ENCODE data around the gene USP47. TPM values are rescaled to one million over a fixed set of nuclear protein-coding genes. Genes with fewer than 3 reads are reported as not detected.

The USP47 gene
- polyA plus RNA-seq, 1 experiment: 15.0 TPM

GRCh38 chr11:11810764-11811726, 30.7 kb upstream of the USP47 start:
- no peak for DNase-seq (ENCODE audit: low read depth)
- TF ChIP-seq CTCF (IDR thresholded peaks at IDR 0.05; ENCODE audit: insufficient read depth, low read depth, low read length): no peak
- Histone ChIP-seq H3K36me3 (ENCODE audit: control insufficient read depth, insufficient read depth, low read length) (no peaks in the 10 kb centered on the region), H3K4me3 (ENCODE audit: low read depth, low read length) (no peak overlapping the region), H3K27me3 (ENCODE audit: control insufficient read depth, insufficient read depth, low read length) (no peaks in the 10 kb centered on the region)
- ChIA-PET POLR2A (no interaction called here), CTCF (interaction anchor here (1.1 to 5.1 kb wide), 2 partner anchors 12 to 234 kb away, joined by 3 to 33 read pairs; no protein-coding TSS in a partner anchor)

GRCh38 chr11:11813288-11813962, 28.3 kb upstream of the USP47 start:
- no peaks in the 10 kb centered on the region for H3K27me3 ChIP-seq (ENCODE audit: control insufficient read depth, insufficient read depth, low read length)
- TF ChIP-seq CTCF (IDR thresholded peaks at IDR 0.05; ENCODE audit: insufficient read depth, low read depth, low read length): no peak
- CTCF ChIA-PET: interaction anchor here (0.8 to 1.6 kb wide), 2 partner anchors 14 to 28 kb away, joined by 3 to 4 read pairs; partner anchors contain the start of gene USP47
- POLR2A ChIA-PET: interaction anchor here (0.7 kb wide), 1 partner anchor 30 kb away, joined by 3 read pairs; no protein-coding TSS in a partner anchor
- no peaks in the 10 kb centered on the region for H3K36me3 ChIP-seq (ENCODE audit: control insufficient read depth, insufficient read depth, low read length)
- DNase-seq (ENCODE audit: low read depth): peak; percentile 87
- H3K4me3 ChIP-seq (ENCODE audit: low read depth, low read length): no peak overlapping the region

- Histone ChIP-seq H3K27me3 (ENCODE audit: control insufficient read depth, insufficient read depth, low read length) (no peaks in the 10 kb centered on the region), H3K36me3 (ENCODE audit: control insufficient read depth, insufficient read depth, low read length) (no peaks in the 10 kb centered on the region), H3K4me3 (ENCODE audit: low read depth, low read length) (no peak overlapping the region)
- TF ChIP-seq CTCF (IDR thresholded peaks at IDR 0.05; ENCODE audit: insufficient read depth, low read depth, low read length): no peak
- CTCF ChIA-PET: interaction anchor here (1.6 kb wide), 1 partner anchor 27 kb away, joined by 4 read pairs; the partner anchor contains the start of gene USP47
- POLR2A ChIA-PET: no interaction called here
- DNase-seq (ENCODE audit: low read depth): no peak
Measured at GRCh38 chr11:11814614-11815452, 26.9 kb upstream of the USP47 start.

- no peak for DNase-seq (ENCODE audit: low read depth)
- ChIA-PET CTCF (interaction anchor here (0.7 kb wide), 1 partner anchor 10 kb away, joined by 3 read pairs; no protein-coding TSS in a partner anchor), POLR2A (no interaction called here)
- Histone ChIP-seq H3K36me3 (ENCODE audit: control insufficient read depth, insufficient read depth, low read length) (no peaks in the 10 kb centered on the region), H3K4me3 (ENCODE audit: low read depth, low read length) (no peak overlapping the region), H3K27me3 (ENCODE audit: control insufficient read depth, insufficient read depth, low read length) (no peaks in the 10 kb centered on the region)
- TF ChIP-seq CTCF (IDR thresholded peaks at IDR 0.05; ENCODE audit: insufficient read depth, low read depth, low read length): no peak
Measured at GRCh38 chr11:11816511-11817314, 25.1 kb upstream of the USP47 start.

All from BJ (cell line).